K562 (cell line): Measurements from ENCODE around the gene CCDC102B. TPM values are rescaled to one million over a fixed set of nuclear protein-coding genes. Genes with fewer than 3 reads are reported as not detected.

Source experiments
- ATAC-seq: fragments of 200-7000 bp; cut with Tn5 transposase; 3 replicates; pipeline ENCODE4 v1.9.1; 2020; ENCODE audit warnings: moderate library complexity
- BruUV-seq: library from RNA; stranded (reverse); fragments of 400-500 nt; replicated peaks from 2 replicates; lab custom pipeline; 2021; lab: Mats Ljungman, UMichigan
- CTCF ChIA-PET: fragments of 300-600 bp; formaldehyde crosslinking; extraction: SDS; loops from one replicate; lab custom pipeline; 2021; ENCODE audit warnings: low intra/inter-chr PET ratio; lab: Yijun Ruan, JAX
- POLR2A ChIA-PET: fragments of 300-600, 350-650 bp; sonication (Branson Sonifier 250); formaldehyde crosslinking; extraction: SDS; loops from one replicate; lab custom pipeline; 2021; ENCODE audit warnings: antibody characterized with exemption, inconsistent platforms; lab: Yijun Ruan, JAX
- DNase-seq, 4 experiments: peaks; one replicate each; pipeline versions ENCODE4 v3.0.0 to v3.0.0-alpha.2; 2011 to 2018; ENCODE audit warnings: low spot score in 3 of 4, mixed read lengths in 3 of 4; ENCODE audit errors: extremely low read depth in 1 of 4
- FAIRE-seq: peaks from 2 replicates; lab custom pipeline; 2011; peaks lifted over from hg19 to GRCh38; lab: Jason Lieb, UNC
- H2AFZ ChIP-seq: 2 replicates; pipeline ENCODE4 v1.6.0; 2011; ENCODE audit warnings: low read depth, low read length, control low read depth, inconsistent platforms
- H3K27ac ChIP-seq: fragments of 200-600 bp; 3 replicates; pipeline ENCODE4 v1.8.0; 2011; ENCODE audit warnings: low read depth, mild to moderate bottlenecking, control low read depth, inconsistent platforms, low read length, moderate library complexity, mixed read lengths; ENCODE audit errors: extremely low read depth
- H3K27me3 ChIP-seq, 2 experiments: fragments of 300-600 bp in 1 of 2; 2 replicates in 1 of 2; 3 replicates in 1 of 2; pipeline versions ENCODE4 v1.6.0 to v1.8.0; 2011; ENCODE audit warnings: inconsistent platforms in 2 of 2, low read length in 2 of 2, mild to moderate bottlenecking in 1 of 2, mixed read lengths in 1 of 2, moderate library complexity in 1 of 2; ENCODE audit not compliant: control insufficient read depth in 2 of 2, insufficient read depth in 2 of 2
- H3K36me3 ChIP-seq: fragments of 300-600 bp; 3 replicates; pipeline ENCODE4 v1.8.0; 2011; ENCODE audit warnings: mild to moderate bottlenecking, low read length, inconsistent platforms; ENCODE audit not compliant: control insufficient read depth, insufficient read depth
- H3K4me1 ChIP-seq, 2 experiments: fragments of 200-600 bp in 1 of 2; replicated peaks in 1 of 2; 2 replicates in 1 of 2; 3 replicates in 1 of 2; pipeline versions ENCODE4 v1.5.1 to v1.8.0; 2011; ENCODE audit warnings: inconsistent platforms in 2 of 2, low read length in 2 of 2, mild to moderate bottlenecking in 1 of 2, mixed read lengths in 1 of 2, moderate library complexity in 1 of 2; ENCODE audit not compliant: control insufficient read depth in 2 of 2, insufficient read depth in 2 of 2
- H3K4me2 ChIP-seq: 2 replicates; pipeline ENCODE4 v1.6.1; 2011; ENCODE audit warnings: low read length, control low read depth, inconsistent platforms, mixed read lengths; ENCODE audit not compliant: insufficient read depth
- H3K4me3 ChIP-seq: fragments of 200-600 bp; sonication (generic), shearing (Covaris generic); 2 replicates; pipeline ENCODE4 v1.5.1; 2016; ENCODE audit warnings: control low read depth, inconsistent platforms
- H3K79me2 ChIP-seq: fragments of 200-600 bp; 3 replicates; pipeline ENCODE4 v1.8.0; 2011; ENCODE audit warnings: low read length, inconsistent platforms; ENCODE audit not compliant: control insufficient read depth, insufficient read depth
- H3K9ac ChIP-seq, 2 experiments: 2 replicates each; pipeline versions ENCODE4 v1.6.0 to v1.6.1; 2011; ENCODE audit warnings: low read depth in 2 of 2, low read length in 2 of 2, control low read depth in 1 of 2, inconsistent platforms in 1 of 2, mild to moderate bottlenecking in 1 of 2, mixed read lengths in 1 of 2; ENCODE audit not compliant: insufficient read depth in 1 of 2
- H3K9me1 ChIP-seq: one replicate; pipeline ENCODE4 v1.6.0; 2011; ENCODE audit warnings: inconsistent platforms, mild to moderate bottlenecking, low read length, moderate library complexity; ENCODE audit not compliant: control insufficient read depth, insufficient read depth
- H3K9me3 ChIP-seq: replicated peaks from 2 replicates; pipeline ENCODE4 v1.5.1; 2011; ENCODE audit warnings: low read depth, low read length, inconsistent platforms; ENCODE audit not compliant: control insufficient read depth, insufficient read depth
- H4K20me1 ChIP-seq: replicated peaks from 2 replicates; pipeline ENCODE4 v1.6.1; 2011; ENCODE audit warnings: low read length, inconsistent platforms, mixed read lengths; ENCODE audit not compliant: control insufficient read depth, insufficient read depth
- CCAR2 ChIP-seq: fragments of 200-400 bp; formaldehyde crosslinking; IDR thresholded peaks from 2 replicates; pipeline ENCODE4 v1.6.1; 2017; ENCODE audit warnings: mild to moderate bottlenecking, low read depth, low read length
- ESRRA ChIP-seq: fragments of 450-650 bp; IDR thresholded peaks from 2 replicates; pipeline ENCODE4 v1.6.1; 2014; ENCODE audit warnings: low read depth, mild to moderate bottlenecking, moderate library complexity, borderline replicate concordance
- FOXK1 ChIP-seq: sonication (generic); formaldehyde crosslinking; IDR thresholded peaks from 2 replicates; pipeline ENCODE4 v1.8.0; 2022; ENCODE audit warnings: missing genetic modification reagents, mild to moderate bottlenecking, borderline replicate concordance
- FOXP4 ChIP-seq: sonication (generic); formaldehyde crosslinking; IDR thresholded peaks from 2 replicates; pipeline ENCODE4 v1.8.0; 2022; ENCODE audit warnings: mild to moderate bottlenecking, missing genetic modification reagents, borderline replicate concordance
- RERE ChIP-seq: sonication (generic); formaldehyde crosslinking; IDR thresholded peaks from 2 replicates; pipeline ENCODE4 v1.8.0; 2023; ENCODE audit warnings: missing genetic modification reagents, mild to moderate bottlenecking, borderline replicate concordance
- SMAD4 ChIP-seq: fragments of 250-450 bp; sonication (Bioruptor Pico); conservative IDR thresholded peaks from 2 replicates; pipeline ENCODE4 v1.8.0; 2021; ENCODE audit warnings: inconsistent platforms, mild to moderate bottlenecking, moderate library complexity
- THAP7 ChIP-seq: fragments of 250-450 bp; sonication (Bioruptor Pico); IDR thresholded peaks from 2 replicates; pipeline ENCODE4 v1.5.0; 2021
- XRCC3 ChIP-seq: fragments of 450-650 bp; IDR thresholded peaks from 2 replicates; pipeline ENCODE4 v1.6.1; 2017; ENCODE audit warnings: mild to moderate bottlenecking, moderate library complexity
- ZNF217 ChIP-seq: sonication (generic); formaldehyde crosslinking; IDR thresholded peaks from 2 replicates; pipeline ENCODE4 v1.8.0; 2022; ENCODE audit warnings: mild to moderate bottlenecking, missing genetic modification reagents
- ZNF239 ChIP-seq: fragments of 250-450 bp; sonication (Bioruptor Pico); IDR thresholded peaks from 2 replicates; pipeline ENCODE4 v1.4.0; 2020; ENCODE audit warnings: mild to moderate bottlenecking
- ZNF589 ChIP-seq: fragments of 200-800 bp; sonication (Bioruptor generic); IDR thresholded peaks from 2 replicates; pipeline ENCODE4 v1.6.1; 2016; ENCODE audit warnings: low read depth, missing genetic modification characterization, missing compliant biosample characterization
- in situ Hi-C: fragments of 300-500 bp; cut with MboI; formaldehyde crosslinking; loops from 4 replicates; pipeline ENCODE4 v1.15.0; 2018; ENCODE audit warnings: inconsistent platforms, mixed read lengths
- intact Hi-C: fragments of 100-400 bp; cut with micrococcal nuclease; formaldehyde crosslinking; loops from 2 replicates; pipeline ENCODE4 v1.14.2; 2022
- polyA plus RNA-seq, 8 experiments: library from polyadenylated mRNA; depleted of rRNA in 4 of 8; stranded (reverse) in 5 of 8; unstranded in 3 of 8; fragments of >200 nt; fragmentation: Nextera tagmentation in 2 of 8; fragmentation: Illumina TruSeq in 1 of 8; extraction: Ambion mirVana in 2 of 8; extraction: Trizol in 1 of 8; gene quantifications; 2 replicates each; pipeline versions ENCODE4 v1.2.1 to v1.2.3, GENCODE V29; 2011 to 2014; ENCODE audit warnings: inconsistent platforms in 1 of 8, missing spikeins in 1 of 8
- total RNA-seq, 7 experiments: library from RNA; depleted of rRNA in 6 of 7; stranded (reverse); fragments of >200 nt in 6 of 7; fragmentation: Illumina TruSeq in 2 of 7; extraction: Trizol in 2 of 7; gene quantifications; 2 replicates each; pipeline versions ENCODE4 v1.2.1 to v1.2.3, GENCODE V29; 2011 to 2021; ENCODE audit warnings: low replicate concordance in 1 of 7
- TF ChIP-seq, protein P1 (sequence below): fragments of 450-650 bp; IDR thresholded peaks from 2 replicates; pipeline ENCODE4 v1.6.1; 2016

The CCDC102B gene
- total and polyA plus RNA-seq, 9 of the 15 experiments (the other 6 are each of a cell fraction or from before 2014, with no cell fraction given) = 0.18 to 1.5 (median 0.73) TPM

DNA sequence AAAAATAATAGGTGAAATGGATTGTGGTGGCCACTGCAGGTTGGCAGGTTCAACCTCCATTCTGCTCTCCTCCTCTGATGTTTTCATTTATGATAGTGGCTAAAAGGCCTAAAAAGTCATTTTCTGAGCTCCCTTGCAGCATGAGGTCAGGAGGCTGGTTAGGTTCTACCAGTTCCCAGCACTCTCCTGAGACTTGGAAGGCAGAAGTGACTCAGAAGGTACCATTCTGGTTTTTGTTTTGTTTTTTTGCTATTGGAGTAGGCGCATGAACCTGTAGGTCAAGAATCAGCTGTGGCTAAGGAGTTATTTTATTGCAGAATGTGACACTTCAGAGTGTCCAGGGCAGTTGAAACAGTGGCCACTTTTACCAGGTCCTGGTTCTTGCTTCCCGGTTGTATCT is 181.9 kb downstream of the CCDC102B start (continued):
- no peak for TF ChIP-seq FOXP4
- TF ChIP-seq XRCC3 = no peak
- no peak for TF ChIP-seq SMAD4
- TF ChIP-seq, all 486 proteins: peak for 0

- Histone ChIP-seq H4K20me1 (no peaks in the 10 kb centered on the region), H3K27ac (no peak overlapping the region), H3K4me3 (no peak overlapping the region), H3K27me3 (no peaks in the 10 kb centered on the region), H3K9ac (no peak overlapping the region), H3K36me3 (no peaks in the 10 kb centered on the region), H3K79me2 (no peaks in the 10 kb centered on the region), H3K9me1 (no peaks in the 10 kb centered on the region), H3K4me1 (no peaks in the 10 kb centered on the region), H2AFZ (no peak overlapping the region), H3K9me3 (no peaks in the 10 kb centered on the region), H3K4me2 (no peak overlapping the region)
- BruUV-seq = no TSS peak
- CTCF ChIA-PET = no interaction called here
- intact Hi-C loops = no loop called here
- no peak for ATAC-seq
- POLR2A ChIA-PET = no interaction called here
- DNase-seq = no peak
- in situ Hi-C loops = no loop called here
- FAIRE-seq = no peak
- TF ChIP-seq, protein P1, sequence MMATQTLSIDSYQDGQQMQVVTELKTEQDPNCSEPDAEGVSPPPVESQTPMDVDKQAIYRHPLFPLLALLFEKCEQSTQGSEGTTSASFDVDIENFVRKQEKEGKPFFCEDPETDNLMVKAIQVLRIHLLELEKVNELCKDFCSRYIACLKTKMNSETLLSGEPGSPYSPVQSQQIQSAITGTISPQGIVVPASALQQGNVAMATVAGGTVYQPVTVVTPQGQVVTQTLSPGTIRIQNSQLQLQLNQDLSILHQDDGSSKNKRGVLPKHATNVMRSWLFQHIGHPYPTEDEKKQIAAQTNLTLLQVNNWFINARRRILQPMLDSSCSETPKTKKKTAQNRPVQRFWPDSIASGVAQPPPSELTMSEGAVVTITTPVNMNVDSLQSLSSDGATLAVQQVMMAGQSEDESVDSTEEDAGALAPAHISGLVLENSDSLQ = no peak
- TF ChIP-seq ZNF239 (CRISPR knock-in tag) (no peak), THAP7 (CRISPR knock-in tag) (no peak), CCAR2 (no peak), RERE (CRISPR knock-in tag) (no peak), ESRRA (no peak), ZNF589 (CRISPR knock-in tag) (no peak), FOXK1 (CRISPR knock-in tag) (no peak), ZNF217 (CRISPR knock-in tag) (no peak)
Measured at GRCh38 chr18:68983126-68983525, 185.2 kb downstream of the CCDC102B start.
